ENCODE measurements around the gene CCDC136. TPM values are rescaled to one million over a fixed set of nuclear protein-coding genes. Genes with fewer than 3 reads are reported as not detected.
A peak's percentile ranks its signal among the peaks of the same experiment; 100 is the strongest.

CCDC136 gene
- total and polyA plus RNA-seq, 4 experiments from 2014 or later: 3.4 to 20.4 (median 18.3) TPM; not detected in 1

DNA sequence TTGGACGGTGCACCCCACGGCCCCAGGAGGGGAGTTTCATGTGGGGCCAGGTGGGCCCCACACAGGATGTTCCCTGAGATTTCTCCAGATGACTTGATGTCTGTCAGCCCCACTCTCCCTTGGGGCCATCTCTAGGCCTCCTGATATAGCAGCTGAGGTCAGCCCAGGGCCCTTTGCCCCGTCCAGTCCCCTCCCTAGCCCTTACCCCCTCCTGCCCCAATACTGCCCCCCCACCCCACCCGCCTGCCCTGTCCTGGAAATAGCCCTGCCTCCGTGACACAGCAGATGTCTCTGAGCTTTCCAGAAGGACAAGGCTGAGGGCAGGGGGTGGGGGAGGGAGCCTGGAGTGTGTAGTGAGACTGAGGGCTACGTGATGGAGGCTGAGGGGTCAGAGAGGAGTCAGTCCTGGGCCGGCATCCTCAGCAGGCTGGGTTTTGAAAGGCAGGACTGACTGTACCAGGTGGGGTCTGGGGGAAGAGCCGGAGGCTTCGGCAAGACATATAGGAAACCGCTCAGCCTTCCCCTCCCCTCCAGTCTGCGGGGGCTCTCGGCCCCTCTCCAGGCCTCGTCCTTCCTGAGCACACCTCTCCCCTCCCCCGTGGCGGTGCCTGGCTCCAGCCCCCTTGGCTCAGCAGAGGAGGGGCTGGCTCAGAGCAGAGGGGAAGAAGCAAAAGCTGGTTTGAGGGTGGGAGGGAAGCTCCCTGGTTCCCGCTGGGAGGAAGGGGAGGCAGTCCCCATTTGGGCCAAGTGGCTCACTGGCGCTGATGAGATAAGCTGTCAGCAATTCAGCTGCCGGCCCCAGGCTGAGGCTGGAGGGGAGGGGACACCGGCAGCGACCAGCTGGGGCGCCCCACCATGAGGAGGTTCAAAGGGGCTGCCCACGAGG lies 40.5 kb downstream of the CCDC136 start:
- Mint-ChIP-seq H3K4me1 (peaks cover 7 to 14% (median 9%) of the 10 kb centered on the region in 4 donors), H3K27ac (no peak overlapping the region), H3K27me3 (peaks cover 17 to 26% of the 10 kb centered on the region in 2 donors), H3K9me3 (no peaks in the 10 kb centered on the region), H3K4me3 (peak overlapping the region in 1 of 8 donors; percentile 57), H3K36me3 (no peaks in the 10 kb centered on the region)
- H3K9me3 ChIP-seq (ENCODE audit: control insufficient read depth in 1 of 2, low read length in 2 of 2): no peaks in the 10 kb centered on the region
- no peak for DNase-seq
- CTCF ChIA-PET (ENCODE audit: partially characterized antibody): interaction anchor here (0.7 to 1.0 kb wide), 3 partner anchors 10 to 259 kb away, joined by 3 to 5 read pairs (median 3); no protein-coding TSS in a partner anchor
- intact Hi-C loops (cut with micrococcal nuclease): no loop called here
- H3K27ac ChIP-seq (ENCODE audit: low read depth, low read length): no peak overlapping the region
- peaks cover 13% of the 10 kb centered on the region for H3K27me3 ChIP-seq (ENCODE audit: insufficient read depth, low read length)
- peaks cover 19% of the 10 kb centered on the region for H3K4me1 ChIP-seq (ENCODE audit: insufficient read depth, low read length)
- POLR2A ChIA-PET (ENCODE audit: partially characterized antibody): no interaction called here
- H3K36me3 ChIP-seq (ENCODE audit: insufficient read depth, low read length): no peaks in the 10 kb centered on the region
- no peak overlapping the region for H3K4me3 ChIP-seq (ENCODE audit: low read length in 2 of 2)

DNA sequence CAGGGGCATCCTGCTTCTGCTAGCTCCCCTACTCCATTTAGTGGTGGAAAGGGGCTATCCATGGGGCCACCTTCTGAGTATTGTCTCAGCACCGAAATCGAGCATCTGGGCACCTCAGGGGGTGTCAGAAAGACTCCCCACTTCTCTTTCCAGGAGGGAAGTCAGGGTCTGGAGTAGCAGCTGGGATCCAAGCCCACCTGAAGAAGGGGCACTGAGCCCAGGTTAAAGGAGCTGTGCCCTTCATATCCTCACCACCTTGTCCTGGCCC lies 41.0 kb downstream of the CCDC136 start:
- H3K36me3 ChIP-seq (ENCODE audit: insufficient read depth, low read length): no peaks in the 10 kb centered on the region
- ChIA-PET CTCF (ENCODE audit: partially characterized antibody) (interaction anchor here (0.7 to 1.0 kb wide), 2 partner anchors 51 to 259 kb away, joined by 3 to 5 read pairs; no protein-coding TSS in a partner anchor), POLR2A (ENCODE audit: partially characterized antibody) (no interaction called here)
- Mint-ChIP-seq H3K27me3 (peaks cover 15 to 26% of the 10 kb centered on the region in 2 donors), H3K4me3 (no peak overlapping the region), H3K36me3 (no peaks in the 10 kb centered on the region), H3K4me1 (peaks cover 7 to 14% (median 9%) of the 10 kb centered on the region in 4 donors), H3K27ac (no peak overlapping the region), H3K9me3 (no peaks in the 10 kb centered on the region)
- intact Hi-C loops (cut with micrococcal nuclease): no loop called here
- H3K4me1 ChIP-seq (ENCODE audit: insufficient read depth, low read length): peaks cover 19% of the 10 kb centered on the region
- no peaks in the 10 kb centered on the region for H3K9me3 ChIP-seq (ENCODE audit: control insufficient read depth in 1 of 2, low read length in 2 of 2)
- DNase-seq: no peak
- H3K4me3 ChIP-seq (ENCODE audit: low read length in 2 of 2): no peak overlapping the region
- H3K27ac ChIP-seq (ENCODE audit: low read depth, low read length): no peak overlapping the region
- peaks cover 13% of the 10 kb centered on the region for H3K27me3 ChIP-seq (ENCODE audit: insufficient read depth, low read length)

DNA sequence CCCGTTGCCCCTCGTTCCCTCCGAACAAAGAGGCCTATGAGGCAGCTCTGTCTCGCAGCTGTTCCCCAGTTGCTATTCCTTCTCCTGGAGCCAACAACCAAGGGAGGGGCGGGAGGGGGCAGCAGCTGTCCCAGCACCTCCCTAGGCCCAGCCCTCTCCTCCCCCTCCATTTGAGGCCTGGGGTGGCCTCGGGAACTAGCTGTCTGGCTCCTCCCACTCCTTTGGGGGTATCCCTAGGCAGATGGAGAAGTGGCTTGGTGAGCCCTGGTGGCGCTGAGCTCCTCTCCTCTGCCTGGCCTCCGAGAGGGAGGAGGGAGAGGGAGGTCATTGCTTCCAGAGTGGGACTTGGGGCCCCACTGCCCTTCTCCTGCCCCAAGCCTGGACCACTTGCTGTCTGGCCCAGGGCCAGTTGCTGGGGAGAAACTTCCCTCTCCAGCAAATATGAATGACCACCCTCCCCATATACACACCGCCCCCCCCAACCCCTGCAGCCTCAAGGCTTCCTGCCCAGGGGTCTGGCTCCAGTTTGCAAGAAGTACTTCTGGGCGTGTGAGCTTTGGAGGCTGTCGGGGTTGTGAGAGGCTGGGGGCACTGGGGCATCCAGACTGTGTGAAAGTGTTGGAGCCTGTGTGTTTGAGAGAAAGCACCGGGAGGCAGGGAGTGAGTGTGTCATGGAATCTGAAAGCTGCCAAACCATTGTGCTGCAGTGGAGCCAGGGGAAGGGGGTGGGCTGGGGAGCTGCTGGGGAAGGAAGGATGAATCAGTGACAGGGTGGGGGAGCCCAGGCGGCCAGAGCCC lies 41.6 kb downstream of the CCDC136 start:
- peaks cover 7 to 14% (median 9%) of the 10 kb centered on the region in 4 donors for H3K4me1 Mint-ChIP-seq
- intact Hi-C loops (cut with micrococcal nuclease): no loop called here
- Histone ChIP-seq H3K4me1 (ENCODE audit: insufficient read depth, low read length) (peaks cover 19% of the 10 kb centered on the region), H3K36me3 (ENCODE audit: insufficient read depth, low read length) (no peaks in the 10 kb centered on the region), H3K27me3 (ENCODE audit: insufficient read depth, low read length) (peaks cover 13% of the 10 kb centered on the region), H3K9me3 (ENCODE audit: control insufficient read depth in 1 of 2, low read length in 2 of 2) (no peaks in the 10 kb centered on the region), H3K27ac (ENCODE audit: low read depth, low read length) (no peak overlapping the region), H3K4me3 (ENCODE audit: low read length in 2 of 2) (no peak overlapping the region)
- peaks cover 14 to 20% of the 10 kb centered on the region in 2 donors for H3K27me3 Mint-ChIP-seq
- ChIA-PET CTCF (ENCODE audit: partially characterized antibody) (interaction anchor here (1.0 kb wide), 1 partner anchor 50 kb away, joined by 5 read pairs; no protein-coding TSS in a partner anchor), POLR2A (ENCODE audit: partially characterized antibody) (no interaction called here)
- H3K9me3 Mint-ChIP-seq: no peaks in the 10 kb centered on the region
- no peak overlapping the region for H3K27ac Mint-ChIP-seq
- H3K4me3 Mint-ChIP-seq: no peak overlapping the region
- no peaks in the 10 kb centered on the region for H3K36me3 Mint-ChIP-seq
- DNase-seq: no peak

DNA sequence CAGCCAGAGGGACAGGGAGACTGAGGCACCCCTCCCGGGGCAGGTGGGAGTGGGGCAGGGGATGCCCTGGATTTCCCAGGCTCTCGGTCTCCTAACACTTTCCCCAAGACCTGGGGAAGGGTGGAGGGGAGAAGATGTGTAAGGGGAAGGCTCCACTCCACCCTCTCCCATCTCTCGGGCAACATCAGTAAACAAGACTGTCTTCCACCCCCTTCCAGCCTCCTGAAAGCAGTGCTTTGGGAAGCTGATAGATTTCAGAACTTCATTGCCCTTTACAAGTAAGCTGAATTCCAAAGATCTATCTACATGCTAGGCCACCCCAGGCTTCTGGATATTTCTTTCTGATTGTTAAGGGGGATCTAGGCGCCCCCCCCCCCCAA lies 42.2 kb downstream of the CCDC136 start:
- ChIA-PET CTCF (ENCODE audit: partially characterized antibody) (no interaction called here), POLR2A (ENCODE audit: partially characterized antibody) (no interaction called here)
- peak overlapping the region in 1 of 8 donors; percentile 21 for H3K4me3 Mint-ChIP-seq
- no peak overlapping the region for H3K27ac Mint-ChIP-seq
- no peaks in the 10 kb centered on the region for H3K36me3 Mint-ChIP-seq
- intact Hi-C loops (cut with micrococcal nuclease): no loop called here
- no peaks in the 10 kb centered on the region for H3K36me3 ChIP-seq (ENCODE audit: insufficient read depth, low read length)
- no peak overlapping the region for H3K4me3 ChIP-seq (ENCODE audit: low read length in 2 of 2)
- H3K4me1 Mint-ChIP-seq: peaks cover 7 to 14% (median 9%) of the 10 kb centered on the region in 4 donors
- H3K27me3 ChIP-seq (ENCODE audit: insufficient read depth, low read length): peaks cover 8% of the 10 kb centered on the region
- no peaks in the 10 kb centered on the region for H3K9me3 Mint-ChIP-seq
- H3K9me3 ChIP-seq (ENCODE audit: control insufficient read depth in 1 of 2, low read length in 2 of 2): no peaks in the 10 kb centered on the region
- H3K27ac ChIP-seq (ENCODE audit: low read depth, low read length): no peak overlapping the region
- peaks cover 12 to 15% of the 10 kb centered on the region in 2 donors for H3K27me3 Mint-ChIP-seq
- peaks cover 19% of the 10 kb centered on the region for H3K4me1 ChIP-seq (ENCODE audit: insufficient read depth, low read length)
- DNase-seq: no peak

DNA sequence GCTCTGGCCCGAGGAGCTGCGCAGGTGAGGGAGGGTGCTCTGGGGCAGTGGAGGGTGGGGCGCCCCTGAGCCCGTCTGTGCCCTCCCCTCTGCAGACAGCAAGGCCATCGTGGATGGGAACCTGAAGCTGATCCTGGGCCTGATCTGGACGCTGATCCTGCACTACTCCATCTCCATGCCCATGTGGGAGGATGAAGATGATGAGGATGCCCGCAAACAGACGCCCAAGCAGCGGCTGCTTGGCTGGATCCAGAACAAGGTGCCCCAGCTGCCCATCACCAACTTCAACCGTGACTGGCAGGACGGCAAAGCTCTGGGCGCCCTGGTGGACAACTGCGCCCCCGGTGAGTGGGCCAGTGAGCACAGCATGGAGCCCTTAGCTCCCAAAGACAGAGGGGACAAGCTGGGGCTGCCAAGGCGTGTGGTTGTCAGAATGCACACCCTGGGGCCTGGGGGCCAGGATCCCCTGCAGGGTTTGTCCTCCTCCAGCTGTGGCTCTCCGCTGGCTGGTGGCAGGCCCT lies 43.5 kb downstream of the CCDC136 start:
- Histone ChIP-seq H3K4me1 (ENCODE audit: insufficient read depth, low read length) (peaks cover 10% of the 10 kb centered on the region), H3K9me3 (ENCODE audit: control insufficient read depth in 1 of 2, low read length in 2 of 2) (no peaks in the 10 kb centered on the region), H3K27ac (ENCODE audit: low read depth, low read length) (no peak overlapping the region), H3K36me3 (ENCODE audit: insufficient read depth, low read length) (no peaks in the 10 kb centered on the region), H3K4me3 (ENCODE audit: low read length in 2 of 2) (no peak overlapping the region), H3K27me3 (ENCODE audit: insufficient read depth, low read length) (no peaks in the 10 kb centered on the region)
- no peak for DNase-seq
- intact Hi-C loops (cut with micrococcal nuclease): no loop called here
- Mint-ChIP-seq H3K4me1 (peaks cover 4 to 10% (median 5%) of the 10 kb centered on the region in 4 donors), H3K4me3 (no peak overlapping the region), H3K36me3 (no peaks in the 10 kb centered on the region), H3K27me3 (peaks cover 3 to 7% of the 10 kb centered on the region in 2 donors), H3K9me3 (no peaks in the 10 kb centered on the region), H3K27ac (no peak overlapping the region)
- ChIA-PET CTCF (ENCODE audit: partially characterized antibody) (interaction anchor here (1.6 to 2.6 kb wide), 2 partner anchors 10 to 48 kb away, joined by 4 to 16 read pairs; no protein-coding TSS in a partner anchor), POLR2A (ENCODE audit: partially characterized antibody) (no interaction called here)

DNA sequence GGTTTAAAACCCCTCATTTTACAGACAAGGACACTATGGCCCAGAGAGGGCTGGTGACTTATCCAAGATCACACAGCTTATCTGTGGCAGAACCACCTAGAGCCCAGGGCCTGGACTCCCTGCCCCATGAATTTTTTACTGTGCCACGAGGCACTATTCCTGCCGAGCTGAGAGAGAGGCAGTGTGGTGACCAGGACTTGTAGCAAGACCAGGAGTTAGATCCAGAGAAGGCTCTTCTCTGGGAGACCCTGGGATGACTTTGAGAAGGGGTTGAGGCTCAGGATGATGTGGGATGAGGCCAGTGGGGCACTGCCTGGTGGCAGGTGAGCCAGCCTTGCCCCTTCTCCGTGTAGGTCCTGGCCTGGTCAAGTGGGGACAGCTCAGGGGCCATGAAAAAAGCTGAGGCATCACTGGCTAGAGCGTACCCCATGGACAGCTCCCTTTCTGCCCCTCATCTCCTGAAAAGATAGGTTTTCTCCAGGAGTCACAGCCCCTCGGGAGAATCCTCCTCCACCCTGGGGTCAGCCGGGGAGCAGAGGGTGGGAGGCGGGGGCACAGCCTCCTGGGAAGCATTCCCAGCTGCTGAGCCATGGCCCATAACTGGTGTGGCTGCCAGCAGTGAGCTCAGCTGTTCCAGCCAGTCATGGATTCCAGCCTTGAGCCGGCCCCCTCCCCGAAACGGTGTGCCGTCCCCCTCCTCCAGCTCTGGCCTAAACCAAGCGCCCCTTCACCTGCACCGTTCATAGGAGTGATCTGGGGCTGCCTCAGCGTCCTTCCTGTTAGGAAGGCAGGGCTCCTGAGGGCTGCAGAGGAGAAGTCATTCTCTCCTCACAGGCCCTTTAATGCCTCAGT lies 44.2 kb downstream of the CCDC136 start:
- Histone ChIP-seq H3K27me3 (ENCODE audit: insufficient read depth, low read length) (no peaks in the 10 kb centered on the region), H3K36me3 (ENCODE audit: insufficient read depth, low read length) (no peaks in the 10 kb centered on the region), H3K9me3 (ENCODE audit: control insufficient read depth in 1 of 2, low read length in 2 of 2) (no peaks in the 10 kb centered on the region), H3K27ac (ENCODE audit: low read depth, low read length) (no peak overlapping the region), H3K4me3 (ENCODE audit: low read length in 2 of 2) (no peak overlapping the region), H3K4me1 (ENCODE audit: insufficient read depth, low read length) (peaks cover 3% of the 10 kb centered on the region)
- no peak for DNase-seq
- Mint-ChIP-seq H3K4me3 (no peak overlapping the region), H3K9me3 (no peaks in the 10 kb centered on the region), H3K4me1 (peaks cover 0 to 4% (median 0%) of the 10 kb centered on the region in 4 donors), H3K36me3 (no peaks in the 10 kb centered on the region), H3K27me3 (peaks cover 3% of the 10 kb centered on the region in 2 donors), H3K27ac (no peak overlapping the region)
- CTCF ChIA-PET (ENCODE audit: partially characterized antibody): interaction anchor here (0.5 to 2.6 kb wide), 3 partner anchors 9 to 47 kb away, joined by 3 to 16 read pairs (median 4); no protein-coding TSS in a partner anchor
- POLR2A ChIA-PET (ENCODE audit: partially characterized antibody): no interaction called here
- intact Hi-C loops (cut with micrococcal nuclease): no loop called here

Data from CD4-positive, alpha-beta memory T cell (primary cell).